ENCODE data around the gene KLHL29. TPM values are rescaled to one million over a fixed set of nuclear protein-coding genes. Genes with fewer than 3 reads are reported as not detected.

Gene KLHL29
- total RNA-seq, 1 donor from 2014 or later = 8.4 TPM

DNA sequence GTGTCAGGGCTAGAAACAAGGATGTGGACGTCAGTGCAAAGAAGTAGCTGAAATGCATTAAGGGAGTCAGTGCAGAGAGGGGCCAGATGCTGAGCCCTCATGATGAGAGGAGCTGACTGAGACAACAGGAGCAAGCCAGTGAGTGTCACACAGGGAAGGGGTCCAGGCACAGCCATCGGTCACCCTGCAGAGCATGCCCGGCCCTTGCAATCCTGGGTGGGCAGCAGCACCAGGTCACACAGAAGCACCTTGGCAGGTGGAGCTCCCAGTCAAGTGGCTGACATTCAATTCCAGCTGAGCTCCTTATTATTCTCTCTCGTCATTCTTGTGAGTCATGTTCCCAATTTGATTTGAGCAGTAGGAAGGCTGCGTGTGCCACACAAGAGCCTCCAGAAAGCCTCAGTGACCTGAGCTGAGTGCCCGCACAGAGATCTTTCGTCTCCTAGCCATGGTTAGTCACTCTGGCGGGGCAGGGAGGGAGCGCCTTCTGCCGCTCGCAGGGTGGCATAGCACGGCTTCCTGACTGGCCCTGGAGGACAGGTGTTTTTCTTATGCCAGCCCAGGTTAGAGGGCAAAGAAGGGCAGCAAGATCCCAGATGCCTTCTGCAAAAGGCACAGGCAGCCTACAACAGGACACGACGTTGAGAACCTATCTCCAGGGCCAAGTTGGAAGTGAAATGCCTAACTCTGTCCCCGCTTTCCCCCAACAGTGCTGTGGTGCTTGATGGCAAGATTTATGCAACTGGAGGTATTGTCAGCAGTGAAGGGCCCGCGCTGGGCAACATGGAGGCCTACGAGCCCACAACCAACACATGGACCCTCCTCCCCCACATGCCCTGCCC is 321.0 kb downstream of the KLHL29 start:
- no peak for DNase-seq (ENCODE audit: low read depth, low spot score)
- H3K27me3 Mint-ChIP-seq (ENCODE audit: low read depth) = no peaks in the 10 kb centered on the region

GRCh38 chr2:23706613-23707078 is 321.7 kb downstream of the KLHL29 start:
- H3K27ac Mint-ChIP-seq (ENCODE audit: unreplicated experiment) = no peak overlapping the region

More for the DNA sequence above, 321.0 kb downstream of the KLHL29 start:
- Mint-ChIP-seq H3K4me3 (no peak overlapping the region), H3K4me1 (no peaks in the 10 kb centered on the region), H3K36me3 (ENCODE audit: low read depth) (peaks cover 31% of the 10 kb centered on the region), H3K27ac (ENCODE audit: unreplicated experiment) (no peak overlapping the region), H3K9me3 (peaks cover 2% of the 10 kb centered on the region)
- TF ChIP-seq, protein P1, sequence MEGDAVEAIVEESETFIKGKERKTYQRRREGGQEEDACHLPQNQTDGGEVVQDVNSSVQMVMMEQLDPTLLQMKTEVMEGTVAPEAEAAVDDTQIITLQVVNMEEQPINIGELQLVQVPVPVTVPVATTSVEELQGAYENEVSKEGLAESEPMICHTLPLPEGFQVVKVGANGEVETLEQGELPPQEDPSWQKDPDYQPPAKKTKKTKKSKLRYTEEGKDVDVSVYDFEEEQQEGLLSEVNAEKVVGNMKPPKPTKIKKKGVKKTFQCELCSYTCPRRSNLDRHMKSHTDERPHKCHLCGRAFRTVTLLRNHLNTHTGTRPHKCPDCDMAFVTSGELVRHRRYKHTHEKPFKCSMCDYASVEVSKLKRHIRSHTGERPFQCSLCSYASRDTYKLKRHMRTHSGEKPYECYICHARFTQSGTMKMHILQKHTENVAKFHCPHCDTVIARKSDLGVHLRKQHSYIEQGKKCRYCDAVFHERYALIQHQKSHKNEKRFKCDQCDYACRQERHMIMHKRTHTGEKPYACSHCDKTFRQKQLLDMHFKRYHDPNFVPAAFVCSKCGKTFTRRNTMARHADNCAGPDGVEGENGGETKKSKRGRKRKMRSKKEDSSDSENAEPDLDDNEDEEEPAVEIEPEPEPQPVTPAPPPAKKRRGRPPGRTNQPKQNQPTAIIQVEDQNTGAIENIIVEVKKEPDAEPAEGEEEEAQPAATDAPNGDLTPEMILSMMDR (conservative IDR thresholded peaks at IDR 0.05) = no peak

GRCh38 chr2:23707096-23707495 is 322.1 kb downstream of the KLHL29 start:
- Mint-ChIP-seq H3K27me3 (ENCODE audit: low read depth) (no peaks in the 10 kb centered on the region), H3K27ac (ENCODE audit: unreplicated experiment) (no peak overlapping the region), H3K4me1 (peaks cover under 1% of the 10 kb centered on the region), H3K9me3 (no peaks in the 10 kb centered on the region), H3K36me3 (ENCODE audit: low read depth) (peaks cover 26% of the 10 kb centered on the region), H3K4me3 (no peak overlapping the region)
- TF ChIP-seq, protein P1 (conservative IDR thresholded peaks at IDR 0.05) = no peak
- no peak for DNase-seq (ENCODE audit: low read depth, low spot score)

More at GRCh38 chr2:23706613-23707078, 321.7 kb downstream of the KLHL29 start:
- peaks cover 26% of the 10 kb centered on the region for H3K36me3 Mint-ChIP-seq (ENCODE audit: low read depth)
- H3K4me1 Mint-ChIP-seq = no peaks in the 10 kb centered on the region
- no peaks in the 10 kb centered on the region for H3K9me3 Mint-ChIP-seq
- no peak overlapping the region for H3K4me3 Mint-ChIP-seq
- TF ChIP-seq, protein P1 (conservative IDR thresholded peaks at IDR 0.05) = no peak
- H3K27me3 Mint-ChIP-seq (ENCODE audit: low read depth) = no peaks in the 10 kb centered on the region
- no peak for DNase-seq (ENCODE audit: low read depth, low spot score)

DNA sequence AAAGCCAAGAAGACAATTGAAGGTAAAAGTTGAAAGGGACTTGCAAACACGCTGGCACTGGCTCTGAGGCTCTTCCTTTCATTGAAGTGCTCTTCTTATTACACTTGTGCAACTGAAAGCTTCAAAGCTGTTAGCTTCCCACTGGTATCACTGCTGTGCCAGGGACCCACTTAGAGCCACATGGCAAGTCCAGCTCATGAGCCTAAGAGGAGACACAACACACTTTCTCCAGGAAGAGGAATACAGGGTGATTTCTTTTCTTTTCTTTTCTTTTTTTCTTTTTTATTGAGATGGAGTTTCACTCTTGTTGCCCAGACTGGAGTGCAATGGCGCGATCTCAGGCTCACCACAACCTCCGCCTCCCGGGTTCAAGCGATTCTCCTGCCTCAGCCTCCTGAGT is 323.8 kb downstream of the KLHL29 start:
- H3K4me1 Mint-ChIP-seq = peaks cover 16% of the 10 kb centered on the region
- no peak overlapping the region for H3K4me3 Mint-ChIP-seq
- H3K36me3 Mint-ChIP-seq (ENCODE audit: low read depth) = peaks cover 26% of the 10 kb centered on the region
- TF ChIP-seq, protein P1 (conservative IDR thresholded peaks at IDR 0.05) = no peak
- DNase-seq (ENCODE audit: low read depth, low spot score) = no peak
- H3K27ac Mint-ChIP-seq (ENCODE audit: unreplicated experiment) = no peak overlapping the region
- no peaks in the 10 kb centered on the region for H3K27me3 Mint-ChIP-seq (ENCODE audit: low read depth)
- no peaks in the 10 kb centered on the region for H3K9me3 Mint-ChIP-seq

DNA sequence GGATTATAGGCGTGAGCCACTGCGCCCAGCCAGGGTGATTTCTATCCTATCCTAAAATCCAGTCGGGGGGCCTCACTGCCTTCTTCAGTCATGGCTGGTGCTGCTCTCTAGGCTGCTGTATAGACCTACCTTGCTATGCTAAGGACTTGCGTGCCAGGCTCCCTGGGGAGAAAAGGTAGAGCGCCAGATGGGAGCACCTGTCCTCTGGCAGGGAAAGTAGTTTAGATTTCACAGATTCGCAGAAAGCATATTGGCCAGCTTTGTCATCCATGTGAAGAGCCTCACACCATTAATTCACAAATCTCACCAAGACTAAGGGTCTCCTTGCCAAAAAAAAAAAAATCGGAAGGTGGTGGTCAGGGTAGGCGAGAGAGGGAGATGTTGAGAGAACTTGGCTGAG is 324.3 kb downstream of the KLHL29 start:
- H3K36me3 Mint-ChIP-seq (ENCODE audit: low read depth) = peaks cover 26% of the 10 kb centered on the region
- no peaks in the 10 kb centered on the region for H3K27me3 Mint-ChIP-seq (ENCODE audit: low read depth)
- H3K27ac Mint-ChIP-seq (ENCODE audit: unreplicated experiment) = no peak overlapping the region
- TF ChIP-seq, protein P1 (conservative IDR thresholded peaks at IDR 0.05) = no peak
- H3K9me3 Mint-ChIP-seq = no peaks in the 10 kb centered on the region
- H3K4me3 Mint-ChIP-seq = no peak overlapping the region
- H3K4me1 Mint-ChIP-seq = peaks cover 16% of the 10 kb centered on the region
- no peak for DNase-seq (ENCODE audit: low read depth, low spot score)
